ENCODE measurements around the gene NHSL2.
A peak's percentile ranks its signal among the peaks of the same experiment; 100 is the strongest.

The NHSL2 gene

DNA sequence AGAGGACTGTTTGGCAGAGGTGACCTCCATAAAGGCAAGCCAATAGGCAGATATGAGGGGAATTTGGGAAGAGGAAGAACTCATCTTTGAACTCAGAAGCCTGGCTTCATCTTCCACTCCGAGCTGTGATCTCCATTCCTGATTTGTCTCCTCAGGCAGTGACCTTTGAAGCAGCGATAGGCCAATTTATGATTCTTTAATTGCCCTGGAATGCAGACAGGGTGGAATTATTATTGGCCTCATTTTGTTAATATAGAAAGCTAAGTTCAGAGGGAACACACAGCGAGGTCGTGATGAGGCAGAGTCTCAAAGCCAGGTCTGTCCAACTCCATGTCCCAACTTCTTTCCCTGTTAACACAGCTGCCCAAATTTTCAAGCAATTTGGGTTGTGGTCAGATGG is 204.2 kb downstream of the NHSL2 start:
- no peak for DNase-seq

DNA sequence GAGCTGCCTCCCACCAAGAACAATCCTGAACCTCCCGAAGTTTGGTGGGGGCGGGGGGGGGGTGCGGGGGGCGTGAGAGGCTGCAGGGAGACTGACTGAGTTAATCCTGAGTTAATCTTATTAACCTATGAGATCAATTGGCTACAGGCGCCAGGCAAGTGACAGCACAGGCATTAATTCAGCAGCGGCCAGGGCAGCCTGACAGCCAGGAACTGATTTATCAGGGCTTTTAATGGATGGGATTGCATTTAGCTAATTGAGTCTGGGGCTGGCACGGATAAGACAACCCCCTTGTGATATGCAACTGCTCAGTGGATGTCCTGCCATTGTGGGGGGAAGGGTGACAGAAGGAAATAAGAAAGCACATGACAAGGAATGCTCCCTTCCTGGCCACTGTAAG is 204.7 kb downstream of the NHSL2 start:
- DNase-seq = no peak

DNA sequence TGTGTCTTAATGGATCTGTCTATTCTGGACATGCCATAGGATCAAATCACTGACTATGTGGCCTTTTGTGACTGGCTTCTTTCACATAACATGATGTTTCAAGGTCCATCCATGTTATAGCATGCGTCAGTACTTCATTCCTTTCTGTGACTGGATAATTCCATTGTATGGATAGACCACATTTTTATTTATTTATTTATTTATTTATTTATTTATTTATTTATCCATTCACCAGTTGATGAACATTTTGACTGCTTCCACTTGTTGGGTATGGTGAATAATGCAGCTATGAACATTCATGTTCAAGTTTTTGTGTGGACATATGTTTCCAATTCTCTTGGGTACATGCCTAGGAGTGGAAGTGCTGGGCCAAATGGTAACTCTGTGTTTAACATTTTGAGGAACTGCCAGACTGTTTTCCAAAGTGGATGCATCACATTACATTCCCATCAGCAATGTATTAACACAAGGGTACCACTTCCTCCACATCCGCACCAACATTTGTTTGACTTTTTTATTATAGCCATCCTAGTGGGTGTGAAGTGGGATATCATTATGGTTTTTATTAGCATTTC is 207.1 kb downstream of the NHSL2 start:
- no peak for DNase-seq

DNA sequence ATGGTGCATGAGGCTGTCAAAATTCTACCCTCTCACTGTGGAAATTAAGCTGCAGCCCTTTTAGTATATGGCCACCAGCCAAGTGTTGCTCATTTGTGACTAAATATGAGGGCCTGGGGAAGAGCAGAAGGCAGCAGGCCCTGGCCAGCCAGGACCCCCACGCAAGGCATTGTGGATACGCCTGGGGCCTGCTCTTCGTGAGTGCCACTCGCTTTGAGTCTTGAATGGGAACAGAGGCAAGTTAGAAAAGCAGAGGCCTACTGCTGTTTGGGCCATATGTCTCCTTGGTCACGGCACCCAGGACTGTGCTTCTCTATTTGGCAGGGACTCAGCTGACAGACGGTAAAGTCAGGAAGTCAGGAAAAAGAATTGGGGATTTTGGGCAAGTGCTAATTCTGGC is 210.2 kb downstream of the NHSL2 start:
- DNase-seq = no peak

DNA sequence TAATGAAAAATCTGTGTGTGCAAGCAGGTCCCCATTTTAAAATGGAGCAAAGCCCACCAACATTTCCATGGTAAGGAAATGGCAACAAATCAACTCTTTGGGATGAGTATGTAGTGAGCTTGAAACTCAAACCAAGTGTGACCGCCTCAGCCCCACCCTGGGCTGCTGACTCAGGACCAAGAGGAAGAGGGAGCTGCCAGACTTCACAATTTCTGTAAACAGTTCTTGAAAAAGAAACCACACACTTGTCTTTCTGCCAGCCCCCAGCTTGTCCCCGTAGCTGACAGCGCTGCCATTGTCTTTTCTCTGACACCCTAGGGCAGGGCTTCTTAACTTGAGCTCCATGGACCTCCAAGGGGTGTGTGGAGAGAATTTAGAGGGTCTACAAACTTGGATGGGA is 210.7 kb downstream of the NHSL2 start:
- no peak for DNase-seq

DNA sequence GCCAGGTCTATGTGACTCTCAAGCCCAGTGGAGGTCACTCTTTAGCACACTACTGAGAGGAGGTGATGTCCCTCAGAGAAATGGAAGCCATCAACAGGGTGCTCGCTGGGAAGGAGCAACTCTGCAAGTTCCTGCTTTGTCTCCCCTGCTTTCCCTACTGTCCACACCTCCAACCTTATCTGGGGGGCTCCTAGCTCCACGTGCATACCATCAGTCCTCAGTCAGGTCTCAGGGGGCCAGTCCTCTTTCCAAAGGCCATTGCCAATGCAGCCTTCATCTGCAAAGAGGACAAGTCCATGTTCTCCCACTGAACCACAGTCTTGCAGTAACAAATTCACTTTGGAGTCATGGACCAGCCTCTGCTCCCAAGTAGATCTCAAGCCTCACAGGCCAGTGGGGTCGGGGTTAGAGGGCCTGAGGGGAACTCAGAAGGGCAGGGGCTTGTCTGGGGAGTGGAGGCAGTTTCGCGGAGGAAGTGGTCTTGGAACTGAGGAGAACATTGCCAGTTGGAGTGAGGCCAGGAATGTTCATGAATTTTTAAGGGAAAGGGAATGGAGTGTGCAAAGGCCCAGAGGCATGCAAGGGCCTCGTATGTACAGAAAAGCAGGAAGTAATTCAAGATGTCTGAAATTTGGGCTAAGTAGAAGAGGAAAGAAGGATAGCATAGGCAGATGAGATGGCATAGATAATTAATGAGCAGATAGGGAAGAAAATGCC is 212.1 kb downstream of the NHSL2 start:
- no peak for DNase-seq

DNA sequence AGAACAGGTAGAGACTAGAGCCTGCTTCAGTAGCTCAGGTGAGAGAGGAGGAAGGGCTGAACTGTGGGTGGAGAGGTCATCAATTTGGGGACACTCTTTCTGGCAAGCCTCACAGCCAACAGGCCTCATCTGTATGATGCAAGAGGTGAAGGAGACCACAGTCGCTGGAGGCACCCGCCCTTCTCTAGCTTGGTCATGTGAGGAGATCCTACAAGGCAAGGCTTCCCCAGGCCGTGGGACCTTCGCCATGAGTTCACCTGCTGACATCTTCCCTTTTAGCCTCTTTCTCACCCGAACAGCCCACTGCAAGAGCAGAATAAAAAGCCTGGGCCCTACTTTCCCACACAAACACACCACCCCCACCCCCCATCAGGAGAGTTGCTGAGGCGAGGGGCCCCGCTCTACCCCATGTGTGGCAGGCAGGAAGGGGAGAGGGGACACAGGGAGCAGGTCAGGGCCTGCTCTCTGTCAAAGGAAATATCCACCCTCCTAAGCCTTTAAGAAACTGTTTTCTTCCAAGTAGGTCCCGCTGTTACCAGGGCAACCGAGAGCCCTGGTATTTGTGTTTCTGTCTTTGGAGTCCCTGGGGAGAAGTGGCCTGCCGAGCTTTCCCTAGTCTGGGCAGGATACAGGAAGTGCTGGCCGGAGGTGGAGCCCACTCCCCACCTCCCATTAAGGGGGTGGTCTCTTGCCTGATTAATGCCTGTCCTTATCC is 213.0 kb downstream of the NHSL2 start:
- DNase-seq = no peak

DNA sequence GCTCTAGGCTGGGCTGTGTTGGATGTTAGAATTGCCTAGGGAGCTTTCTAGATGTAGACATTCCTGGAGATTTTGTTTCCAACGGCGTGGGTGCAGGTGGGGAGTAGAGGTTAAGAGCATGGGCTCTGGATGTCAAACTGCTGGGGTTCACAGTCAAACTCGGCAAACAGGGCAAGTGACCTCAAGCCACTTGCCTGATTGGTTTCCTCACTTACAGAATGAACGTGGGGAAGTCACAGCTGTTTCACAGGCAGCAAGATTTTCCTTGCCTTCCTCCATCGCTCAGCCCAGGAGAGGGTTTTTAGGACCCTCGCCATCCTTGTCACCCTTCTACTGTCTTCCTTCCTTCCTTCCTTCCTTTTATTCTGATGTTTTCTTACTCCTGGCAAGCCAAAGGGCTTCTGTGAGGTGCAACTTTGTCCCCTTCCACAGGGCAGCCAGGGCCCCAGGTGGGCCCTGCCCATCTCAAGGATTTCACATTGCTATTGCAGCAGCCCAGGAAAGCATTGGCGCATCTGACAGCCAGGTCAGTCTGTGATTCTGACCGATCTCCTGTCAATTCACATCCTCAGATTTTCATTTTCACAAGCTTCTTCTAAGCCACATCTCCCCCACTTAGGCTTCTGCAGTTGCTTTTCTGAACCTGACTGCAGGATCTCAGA is 214.0 kb downstream of the NHSL2 start:
- DNase-seq = no peak

DNA sequence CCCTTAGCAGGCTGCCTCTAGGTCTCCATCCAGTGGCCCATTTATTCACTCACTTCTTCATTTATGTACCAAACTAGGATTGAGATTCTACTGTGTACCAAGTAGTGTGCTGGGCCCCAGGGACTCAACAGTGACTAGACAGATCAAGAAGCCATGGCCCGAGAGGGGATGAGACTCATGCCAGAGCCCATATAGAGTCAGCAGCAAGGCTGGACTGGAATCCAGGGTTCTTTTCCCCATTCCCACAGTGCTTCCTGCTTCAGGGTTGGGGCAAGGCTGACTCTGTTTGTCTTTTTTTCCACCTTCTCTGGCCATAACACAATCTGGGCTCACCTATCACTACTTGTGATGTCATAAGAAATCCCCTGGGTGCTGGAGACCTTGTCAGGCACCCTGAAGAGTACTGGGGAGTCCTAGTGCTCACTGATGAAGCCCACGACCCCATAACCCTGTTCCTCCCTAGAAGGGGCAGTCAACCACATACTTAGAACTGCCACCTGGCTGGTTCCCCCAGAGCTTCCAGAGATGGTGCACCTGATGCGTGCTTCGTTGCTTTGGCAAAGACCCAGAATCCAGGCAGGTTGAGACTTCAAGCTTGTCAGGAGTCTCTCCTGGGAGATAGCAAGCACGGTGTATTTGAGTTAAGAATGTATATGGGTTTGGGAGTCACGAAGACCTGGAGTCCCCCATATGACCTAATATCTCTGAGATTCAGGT is 214.8 kb downstream of the NHSL2 start:
- DNase-seq = no peak

DNA sequence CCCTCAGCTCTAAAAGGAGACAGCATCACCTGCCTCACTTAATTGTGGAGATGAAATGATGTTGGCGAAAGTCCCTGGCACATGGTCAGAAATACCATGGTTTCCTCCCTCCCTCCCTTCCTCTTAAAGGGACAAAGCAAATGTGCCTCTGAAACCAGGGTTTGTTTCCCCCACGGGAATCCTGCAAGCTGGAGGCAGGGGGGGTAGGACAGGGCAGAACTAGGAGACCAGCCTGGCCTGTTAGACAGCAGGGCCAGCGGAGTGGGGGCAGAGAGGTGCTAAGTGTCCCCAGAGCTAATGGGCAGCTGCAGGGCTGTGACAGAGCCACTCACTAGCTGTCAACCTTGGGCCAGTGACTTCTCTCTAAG is 215.4 kb downstream of the NHSL2 start:
- DNase-seq = no peak

DNA sequence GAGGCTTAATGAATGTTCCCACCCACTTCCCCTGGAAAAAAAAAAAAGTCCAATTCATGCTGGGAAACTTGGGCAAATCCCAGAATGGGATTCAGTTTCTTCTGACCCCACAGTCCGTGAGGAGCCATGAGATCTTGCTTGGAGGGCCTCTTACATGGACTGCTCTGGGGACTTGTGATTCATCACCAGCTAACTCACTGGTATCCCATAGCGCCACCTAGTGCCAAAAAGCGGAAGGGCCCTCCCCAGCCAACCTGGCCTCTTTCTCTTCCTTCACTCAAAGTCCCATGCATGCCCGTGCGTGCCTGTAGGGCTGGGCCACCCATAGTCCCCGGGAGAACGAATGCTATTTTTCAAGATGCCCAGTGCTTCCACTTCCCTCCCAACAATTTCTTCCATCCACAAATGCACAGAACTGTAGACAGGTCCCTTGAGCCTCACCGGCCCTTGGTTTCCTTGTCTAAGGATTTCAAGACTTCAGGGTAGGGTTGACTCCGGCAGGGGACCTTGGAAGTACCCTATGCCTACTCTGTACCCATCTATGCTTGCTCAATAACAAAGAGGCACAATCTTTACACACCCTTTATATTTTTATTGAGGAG is 216.0 kb downstream of the NHSL2 start:
- DNase-seq = peak; percentile 53 to 71

DNA sequence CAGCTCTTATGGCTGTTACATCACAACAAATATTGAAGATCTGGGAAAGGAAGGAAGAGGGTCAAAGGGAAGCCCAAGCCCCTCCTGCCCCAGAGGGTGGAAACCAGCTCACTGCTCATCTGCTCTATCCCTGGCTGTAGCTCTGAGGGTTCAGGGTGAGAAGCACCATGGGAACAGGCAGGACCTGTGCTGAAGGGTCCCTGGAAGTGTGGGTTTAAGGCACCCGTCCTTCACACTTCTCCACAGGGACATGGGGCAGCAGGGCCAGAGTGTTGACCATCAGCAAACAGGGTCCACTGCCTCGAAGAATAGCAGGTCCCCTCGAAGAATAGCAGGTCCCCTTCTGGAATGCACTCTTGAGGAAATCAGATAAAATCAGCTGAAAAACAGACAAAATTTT is 216.7 kb downstream of the NHSL2 start:
- no peak for DNase-seq

DNA sequence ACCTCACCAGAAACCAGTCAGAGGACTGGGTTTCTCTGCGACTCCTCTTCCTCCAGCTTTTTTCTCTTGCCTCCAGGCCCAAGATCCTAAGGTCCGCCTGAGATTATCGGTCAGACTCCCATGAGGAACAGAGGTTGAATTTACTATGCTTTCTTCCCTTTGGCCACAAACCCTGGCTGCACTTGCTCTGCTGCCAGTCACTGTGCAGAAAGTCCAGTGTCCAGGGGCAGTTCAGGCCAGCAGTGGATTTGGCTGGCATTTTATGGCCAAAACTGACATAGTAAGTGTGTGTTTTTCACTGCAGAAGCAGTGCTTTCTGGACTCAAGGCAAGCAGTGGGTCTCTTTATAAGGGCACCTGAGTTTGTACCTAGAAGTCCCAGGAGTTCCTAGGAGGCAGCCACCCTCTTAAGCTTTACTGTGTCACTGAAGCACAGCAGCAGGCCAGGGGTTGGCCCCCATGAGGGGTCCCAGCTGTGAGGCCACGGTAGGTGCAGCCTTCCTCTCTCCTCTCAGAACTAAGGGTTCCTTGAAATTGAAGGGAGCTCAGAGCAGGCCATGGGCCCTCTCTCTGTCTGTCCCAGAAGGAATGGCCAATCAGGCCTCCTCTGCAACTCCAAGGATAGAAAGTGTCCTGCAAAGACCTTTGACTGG is 217.7 kb downstream of the NHSL2 start:
- no peak for DNase-seq

DNA sequence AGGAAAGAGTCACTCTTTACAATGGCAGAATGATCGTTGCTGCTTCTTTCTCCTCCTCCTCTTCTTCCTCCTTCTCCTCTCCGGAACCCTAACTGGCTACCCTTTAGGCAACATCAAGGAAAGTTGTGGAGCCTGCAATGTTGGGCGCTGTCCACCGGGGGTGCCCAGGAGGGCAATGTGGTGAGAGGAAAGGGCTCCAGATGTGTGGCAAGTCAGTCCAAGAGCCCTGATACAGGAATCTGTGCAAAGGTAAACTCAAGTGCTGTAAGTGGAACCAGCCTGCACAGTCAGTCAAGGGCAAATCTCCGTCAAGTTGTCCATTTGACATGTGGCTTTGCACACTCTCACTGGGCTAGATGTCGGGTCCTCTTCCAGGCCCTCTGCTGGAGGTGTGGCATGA is 218.2 kb downstream of the NHSL2 start:
- DNase-seq = no peak

DNA sequence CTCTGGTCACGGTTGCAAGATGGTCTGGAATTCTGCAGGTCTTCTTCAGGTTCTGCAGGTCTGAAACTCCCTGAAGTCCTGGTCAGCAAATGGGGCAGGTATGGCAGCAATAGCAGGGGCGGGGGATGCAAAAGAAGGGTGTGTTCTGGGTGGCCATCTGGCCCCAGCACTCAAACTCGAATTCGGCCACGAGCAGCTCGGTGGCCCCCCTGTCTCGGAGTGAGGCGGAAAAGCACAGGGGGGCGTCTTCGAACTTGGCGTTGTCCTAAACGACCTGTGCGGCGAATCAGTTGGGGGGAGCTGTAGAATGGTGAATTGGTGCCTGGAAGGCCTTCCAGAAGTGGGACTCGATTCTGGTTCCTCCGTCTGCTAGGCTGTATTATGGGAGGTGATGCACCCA is 219.0 kb downstream of the NHSL2 start:
- DNase-seq = no peak

DNA sequence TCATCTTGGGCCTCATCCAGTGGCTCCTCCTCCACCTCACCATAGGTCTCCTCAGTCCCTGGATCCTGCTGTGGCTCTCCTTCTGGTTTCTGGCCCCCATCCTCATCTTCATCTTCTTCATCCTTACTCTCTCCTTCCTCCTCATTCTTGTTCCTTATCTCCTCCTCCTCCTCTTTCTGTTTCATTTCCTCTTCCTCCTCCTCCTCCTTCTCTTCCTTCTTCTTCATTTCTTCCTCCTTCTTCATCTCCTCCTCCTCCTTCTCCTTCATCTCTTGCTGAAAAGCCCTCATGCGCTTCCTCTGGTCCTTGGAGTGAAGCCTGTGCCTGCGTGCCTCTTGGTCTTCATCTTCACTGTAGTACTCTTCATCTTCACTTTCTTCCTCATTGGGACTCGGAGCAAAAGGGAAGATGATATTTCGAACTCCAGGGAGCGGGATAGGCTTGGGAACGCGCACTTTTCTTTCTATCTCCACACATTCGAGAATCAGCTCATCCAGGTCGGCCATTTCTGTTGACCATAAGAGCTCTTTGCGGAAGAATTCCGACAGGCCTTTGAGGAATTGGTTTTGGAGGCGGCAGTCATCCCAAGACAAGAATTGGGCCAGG is 219.6 kb downstream of the NHSL2 start:
- no peak for DNase-seq

DNA sequence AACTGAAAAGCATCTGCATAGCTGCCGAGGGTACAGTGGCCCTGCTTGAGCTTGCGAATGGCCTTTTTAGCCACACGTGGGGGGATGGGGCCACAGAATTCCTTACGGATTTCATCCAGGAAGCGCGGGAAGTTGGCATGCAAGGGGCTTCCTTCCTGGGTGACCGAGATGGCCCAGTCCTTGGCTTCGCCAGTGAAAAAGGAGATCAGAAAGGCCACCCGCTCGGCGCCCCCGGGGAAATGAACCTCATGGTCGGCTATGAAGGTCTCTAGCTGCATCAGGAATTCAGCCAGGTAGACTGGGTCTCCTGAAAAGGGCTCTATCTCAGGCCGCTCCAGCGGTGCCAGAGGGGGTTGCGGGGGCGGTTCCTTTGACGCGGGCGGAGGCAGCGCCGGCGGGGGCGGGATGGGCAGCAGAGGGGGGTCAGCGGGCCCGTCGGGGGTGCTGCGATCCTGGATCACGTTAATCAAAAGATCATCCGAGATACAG is 220.2 kb downstream of the NHSL2 start:
- no peak for DNase-seq

DNA sequence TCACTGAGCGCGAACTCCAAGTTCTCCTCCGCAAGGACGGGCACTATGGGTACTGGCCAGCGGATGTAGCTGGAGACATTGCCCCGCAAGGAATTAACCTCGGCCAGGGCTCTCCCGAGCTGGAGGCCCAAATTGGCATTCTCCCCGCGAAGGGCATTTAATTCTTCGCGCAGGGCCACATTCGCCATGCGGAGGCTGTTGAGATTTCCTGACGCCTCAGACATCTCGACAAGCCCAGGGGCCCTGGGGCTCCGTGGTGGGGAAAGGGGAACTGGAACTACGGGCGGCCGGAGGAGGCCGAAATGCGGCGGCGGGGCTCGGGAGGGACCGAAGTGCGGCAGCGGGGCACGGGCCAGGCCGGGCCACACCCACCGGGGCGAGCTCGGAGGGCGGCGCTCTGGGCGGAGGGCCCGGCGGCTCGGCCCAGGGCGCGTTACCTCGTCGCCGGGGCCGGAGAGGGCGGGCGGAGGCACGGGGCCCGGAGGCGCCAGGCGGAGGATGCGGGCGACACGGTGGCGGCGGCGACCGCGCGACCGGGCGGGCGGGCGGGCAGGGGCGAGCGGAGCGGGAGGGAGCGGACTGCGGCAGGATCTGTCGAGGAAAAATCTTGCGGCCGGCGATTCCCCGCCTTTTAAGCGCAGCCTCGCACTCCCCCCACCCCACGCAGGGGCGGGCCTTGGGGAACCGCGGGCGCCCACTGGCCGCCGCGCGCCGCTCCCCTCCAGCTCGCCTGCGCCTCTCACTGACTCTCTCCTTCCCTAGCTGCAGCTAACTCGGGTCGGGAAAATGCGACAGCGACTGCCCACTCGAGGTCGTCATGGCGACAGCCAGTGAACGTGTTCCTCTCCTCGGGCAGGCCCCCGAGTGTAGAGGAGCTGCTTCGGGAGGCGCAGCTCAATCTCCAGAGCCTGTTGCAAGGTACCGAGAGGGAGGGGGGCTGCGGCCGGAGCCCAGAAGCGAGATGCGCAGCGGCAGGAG is 221.0 kb downstream of the NHSL2 start, which contains the start of gene RTL5:
Gene RTL5 (minus strand): TSS at position 599 of the 978 bp plus-strand sequence.
- peak; percentile 38 to 87 for DNase-seq

DNA sequence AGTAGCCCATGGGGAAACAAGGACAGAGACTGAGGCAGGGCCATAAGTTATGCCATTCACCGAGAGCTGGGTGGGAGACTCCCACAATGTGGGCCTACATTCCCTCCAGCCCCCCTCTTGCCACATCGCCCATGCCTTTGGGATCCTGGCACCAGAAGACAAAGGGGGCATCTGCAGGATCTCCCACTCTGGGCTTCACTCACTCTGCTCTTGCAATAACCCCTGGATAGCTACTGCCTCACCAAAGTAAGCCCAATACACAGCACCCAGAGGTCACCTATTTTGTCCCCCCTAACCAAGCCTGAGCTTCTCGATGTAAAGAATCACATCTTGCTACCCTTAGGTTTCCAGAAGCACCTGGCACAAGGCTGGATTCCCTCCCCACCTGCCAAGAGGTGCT is 221.8 kb downstream of the NHSL2 start:
- DNase-seq = no peak

DNA sequence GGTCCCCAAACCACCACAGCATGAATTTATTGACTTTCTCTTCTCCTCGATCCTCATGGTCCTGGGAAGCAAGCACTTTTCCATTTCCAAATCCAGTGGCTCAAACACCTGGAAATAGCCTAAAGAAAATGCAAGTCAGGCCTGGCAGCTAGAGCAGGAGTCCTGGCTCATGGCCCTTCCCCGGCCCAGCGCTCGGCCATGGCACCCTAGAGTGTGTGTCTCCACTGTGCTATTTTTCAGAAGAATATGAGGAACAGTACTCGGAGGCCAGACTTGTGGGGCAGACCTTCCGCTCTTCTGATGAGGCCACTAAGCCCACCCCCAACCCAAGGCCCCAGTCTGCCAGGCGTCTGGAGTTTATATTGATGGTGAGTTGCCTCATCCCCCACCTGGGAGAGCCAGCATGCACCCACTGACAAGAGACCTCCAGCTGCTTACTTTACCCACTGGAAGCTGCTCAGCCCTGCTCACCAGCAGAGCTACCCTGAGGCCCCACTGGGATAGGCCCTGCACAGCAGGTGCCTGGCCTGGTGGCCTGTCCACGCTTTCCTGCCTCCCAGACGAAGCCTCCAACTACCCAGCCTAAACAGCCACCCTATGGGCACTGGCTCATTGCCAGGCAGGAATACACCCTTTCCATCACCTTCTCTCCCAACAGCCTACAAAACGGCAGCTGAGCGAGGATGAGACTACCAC is 223.4 kb downstream of the NHSL2 start:
- DNase-seq = no peak
